GM12892 (cell line): ENCODE measurements around the gene LMCD1.
A peak's percentile ranks its signal among the peaks of the same experiment; 100 is the strongest.

ENCODE experiments used
- DNase-seq: peaks from one replicate; pipeline ENCODE4 v3.0.0; 2011; ENCODE audit not compliant: insufficient read length
- FAIRE-seq: peaks from 2 replicates; lab custom pipeline; 2011; peaks lifted over from hg19 to GRCh38; lab: Jason Lieb, UNC
- POLR2A ChIP-seq: IDR thresholded peaks from 2 replicates; pipeline ENCODE4 v1.6.1; 2011; ENCODE audit warnings: low read depth, low read length, control low read depth
- POLR2AphosphoS5 ChIP-seq: IDR thresholded peaks from 2 replicates; pipeline ENCODE4 v1.6.1; 2011; ENCODE audit warnings: low read depth, low read length, control low read depth
- TAF1 ChIP-seq: IDR thresholded peaks from 2 replicates; pipeline ENCODE4 v1.6.1; 2011; ENCODE audit warnings: low read depth, mild to moderate bottlenecking, control low read depth, low read length, borderline replicate concordance

The LMCD1 gene

DNA sequence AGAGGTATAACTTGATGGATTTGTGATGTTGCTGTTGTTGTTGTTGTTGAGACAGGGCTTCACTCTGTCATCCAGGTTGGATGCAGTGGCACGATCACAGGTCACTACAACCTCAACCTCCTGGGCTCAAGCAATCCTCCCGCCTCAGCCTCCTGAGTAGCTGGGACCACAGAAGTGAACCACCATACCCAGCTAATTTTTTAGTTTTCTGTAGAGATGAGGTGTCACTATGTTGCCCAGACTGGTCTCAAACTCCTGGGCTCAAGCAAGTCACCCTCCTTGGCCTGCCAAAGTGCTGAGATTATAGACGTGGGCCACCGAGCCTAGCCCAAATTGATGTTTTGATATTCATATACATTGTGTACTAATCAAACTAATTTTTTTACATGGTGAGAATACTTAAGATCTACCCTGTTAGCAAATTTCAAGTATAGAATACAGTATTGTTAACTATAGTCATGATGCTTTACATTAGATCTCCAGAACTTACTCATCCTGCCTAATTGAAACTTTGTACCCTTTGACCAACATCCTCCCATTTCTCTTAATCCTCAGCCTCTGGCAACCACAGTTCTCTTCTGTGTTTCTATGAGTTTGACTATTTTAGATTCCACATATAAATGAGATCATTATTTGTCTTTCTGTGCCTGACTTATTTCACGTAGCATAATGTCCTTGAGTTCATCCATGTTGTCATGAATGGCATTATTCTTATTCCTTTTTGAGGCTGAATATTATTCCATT lies 23.2 kb downstream of the LMCD1 start:
- TF ChIP-seq POLR2A, result no peak
- TF ChIP-seq TAF1, result no peak
- TF ChIP-seq POLR2AphosphoS5, result no peak
- peak; percentile 48 for FAIRE-seq
- DNase-seq, result no peak

DNA sequence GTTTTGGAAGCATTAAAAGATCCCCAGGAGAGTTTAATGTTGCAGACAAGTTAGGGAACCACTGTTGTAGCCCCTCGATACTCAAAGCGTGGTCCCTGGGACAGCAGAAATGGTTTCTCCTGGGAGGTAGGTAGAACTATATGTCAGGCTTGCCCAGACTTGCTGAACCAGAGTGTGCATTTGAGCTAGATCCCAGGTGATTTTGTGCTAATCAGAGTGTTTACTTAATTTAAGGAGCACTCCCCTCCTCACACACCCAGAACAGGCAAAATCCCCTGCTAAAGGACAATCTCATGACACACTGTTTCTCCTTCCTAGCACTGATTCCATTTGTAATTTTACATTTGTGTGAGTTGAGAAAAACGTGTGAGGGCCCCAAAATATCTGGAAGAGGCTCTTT lies 24.3 kb downstream of the LMCD1 start:
- FAIRE-seq, result no peak
- no peak for TF ChIP-seq POLR2A
- no peak for TF ChIP-seq POLR2AphosphoS5
- no peak for TF ChIP-seq TAF1
- no peak for DNase-seq

DNA sequence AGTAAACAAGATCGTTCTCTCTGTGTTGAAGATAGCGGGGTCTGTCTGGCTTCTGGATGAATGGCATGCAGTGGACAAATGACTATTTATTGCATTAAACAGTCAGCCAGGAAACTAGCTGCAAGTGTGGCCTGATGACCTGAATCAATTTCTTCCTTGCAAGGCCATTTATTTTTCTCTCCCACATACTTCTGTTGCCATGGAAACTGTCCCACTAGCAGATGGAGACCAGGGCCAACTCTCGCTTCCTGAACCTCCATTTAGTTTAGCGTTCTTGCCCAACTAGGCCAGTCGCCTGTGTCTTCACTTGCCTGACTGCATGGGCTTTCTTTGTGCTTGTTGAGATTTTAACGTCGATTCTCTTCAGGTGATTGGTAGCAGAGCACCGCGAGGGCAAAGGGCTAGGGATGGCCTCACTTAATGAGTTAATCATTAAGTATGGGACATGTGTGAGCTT lies 27.6 kb downstream of the LMCD1 start:
- no peak for DNase-seq
- TF ChIP-seq POLR2A (no peak), POLR2AphosphoS5 (no peak), TAF1 (no peak)
- FAIRE-seq, result peak; percentile 81

DNA sequence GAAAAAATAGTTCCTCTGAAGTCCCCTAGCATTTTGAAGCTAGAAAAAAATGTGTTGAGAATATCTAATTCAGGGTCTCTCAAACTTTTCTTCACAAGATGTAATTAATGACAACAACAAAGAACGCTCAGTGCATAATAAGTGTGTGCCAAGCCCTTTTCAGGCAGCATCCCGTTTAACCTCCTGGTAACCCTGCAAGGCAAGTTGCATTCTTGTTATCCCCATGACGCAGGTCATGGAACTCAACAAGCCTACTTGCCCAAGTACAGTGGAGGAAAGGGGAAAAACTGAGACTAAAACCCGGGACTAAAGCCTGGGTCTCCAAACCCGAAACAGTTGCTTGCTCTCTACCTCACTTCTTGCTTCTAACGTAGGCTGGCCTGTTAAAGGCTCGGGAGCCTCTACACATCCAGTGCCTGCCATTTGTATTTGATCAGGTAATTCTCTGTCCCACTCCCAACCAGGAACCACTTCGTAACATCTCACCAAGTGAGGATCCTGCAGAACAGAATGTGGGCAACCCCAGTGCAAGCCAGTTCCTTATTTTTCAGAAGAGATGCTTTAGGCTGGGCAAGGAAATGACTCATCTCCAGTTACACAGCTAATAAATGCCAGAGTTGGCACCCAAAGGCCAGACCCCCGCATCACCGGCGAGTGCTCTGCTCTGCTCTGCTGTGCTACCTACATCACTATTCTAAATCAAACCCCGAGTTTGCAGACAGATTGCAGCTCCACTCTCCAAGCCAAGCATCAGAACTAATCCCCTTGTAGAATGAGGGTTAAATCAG lies 28.3 kb downstream of the LMCD1 start:
- FAIRE-seq, result no peak
- DNase-seq, result no peak
- no peak for TF ChIP-seq TAF1
- TF ChIP-seq POLR2A, result no peak
- TF ChIP-seq POLR2AphosphoS5, result no peak

DNA sequence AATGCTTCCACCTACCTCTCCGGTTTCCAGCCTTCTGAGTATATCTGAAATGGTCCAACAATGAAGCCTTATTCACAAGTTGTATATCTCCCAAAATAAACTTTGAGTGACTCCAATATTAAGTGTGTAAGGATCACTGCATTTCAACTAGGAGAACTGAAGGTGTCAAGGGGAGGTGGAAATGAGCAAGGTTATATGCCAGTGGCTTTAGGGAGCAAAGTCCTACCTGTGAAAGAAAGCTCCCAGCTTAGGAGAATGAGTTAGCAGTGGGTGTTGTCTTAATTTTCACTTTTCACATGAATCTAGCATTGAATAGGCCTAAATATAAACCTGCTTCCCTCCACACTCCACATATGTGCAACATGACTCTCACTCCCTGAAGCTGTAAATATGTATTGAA lies 29.0 kb downstream of the LMCD1 start:
- TF ChIP-seq POLR2A, result no peak
- TF ChIP-seq POLR2AphosphoS5, result no peak
- no peak for TF ChIP-seq TAF1
- DNase-seq (no peak), FAIRE-seq (peak; percentile 70)

DNA sequence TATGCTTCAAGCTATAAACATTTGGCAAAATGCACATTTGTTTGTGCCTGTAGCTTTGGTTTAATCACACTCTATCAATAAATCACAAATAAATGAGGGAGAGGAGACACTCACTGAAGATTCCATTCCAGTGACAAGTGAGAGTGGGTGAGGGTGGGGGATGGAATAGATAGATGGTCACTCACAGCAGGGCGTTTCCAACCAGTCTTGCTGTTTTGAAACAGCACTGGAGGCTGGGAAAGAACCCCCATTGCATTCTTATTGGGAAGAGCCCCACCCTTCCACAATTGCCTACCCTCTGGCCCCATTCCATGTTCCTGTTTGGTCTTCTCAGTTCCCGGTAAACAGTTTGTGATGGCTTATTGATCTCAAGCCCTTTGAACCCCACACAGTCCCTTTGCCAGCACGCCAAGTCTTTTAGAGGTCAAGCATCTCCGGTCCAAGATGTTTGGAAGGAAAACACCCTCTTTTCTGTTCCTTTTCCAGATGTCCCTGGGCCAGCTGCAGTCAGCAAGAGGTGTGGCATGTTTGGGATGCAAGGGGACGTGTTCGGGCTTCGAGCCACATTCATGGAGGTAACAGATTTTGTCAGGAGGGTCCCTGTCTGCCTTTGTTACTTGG lies 30.7 kb downstream of the LMCD1 start:
- FAIRE-seq (no peak), DNase-seq (no peak)
- TF ChIP-seq TAF1, result no peak
- no peak for TF ChIP-seq POLR2A
- TF ChIP-seq POLR2AphosphoS5, result no peak

DNA sequence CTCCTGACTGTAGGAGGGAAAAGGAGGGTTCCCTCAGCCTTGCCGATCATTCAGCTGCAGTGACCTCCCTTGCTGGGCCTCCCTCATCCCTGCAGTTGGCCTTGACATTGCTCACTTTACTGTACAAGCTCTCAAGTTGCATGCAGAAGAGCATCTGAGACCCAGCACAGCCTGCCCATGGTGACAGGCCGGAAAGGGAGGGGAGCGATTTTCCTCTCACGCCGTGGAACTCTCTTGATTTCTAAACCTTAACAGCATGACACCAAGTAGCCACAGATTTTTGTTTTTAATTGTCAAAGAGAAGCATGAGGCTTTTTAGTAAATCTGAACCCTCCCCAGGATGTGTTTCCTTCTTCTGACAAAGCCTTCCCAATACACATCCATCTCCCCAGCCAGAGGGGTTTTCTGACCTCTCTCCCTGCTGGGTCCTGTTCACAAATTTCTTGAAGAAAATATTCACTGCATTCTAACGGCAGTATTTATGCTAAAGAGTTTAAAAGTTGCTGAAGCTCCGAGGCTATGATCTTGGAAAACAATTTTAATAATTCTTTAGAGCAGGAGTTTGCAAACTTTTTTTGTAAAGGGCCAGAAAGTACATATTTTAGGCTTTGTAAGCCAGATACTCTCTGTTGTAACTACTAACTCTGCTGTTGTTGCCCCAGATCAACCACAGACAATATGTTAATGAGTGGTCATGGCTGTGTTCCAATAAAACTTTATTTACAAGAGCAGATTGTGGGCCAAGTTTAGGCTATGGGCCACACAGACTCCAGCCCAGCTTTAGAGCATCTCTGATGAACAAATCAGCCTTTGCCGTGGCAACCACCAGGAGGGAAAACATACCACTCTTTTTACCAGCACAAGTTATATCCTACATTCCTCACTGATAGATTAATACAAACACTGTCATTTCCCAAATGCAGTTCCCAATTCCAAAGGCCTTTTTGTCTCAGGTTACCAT lies 34.8 kb downstream of the LMCD1 start:
- no peak for FAIRE-seq
- DNase-seq, result no peak
- TF ChIP-seq TAF1 (no peak), POLR2A (no peak), POLR2AphosphoS5 (no peak)

DNA sequence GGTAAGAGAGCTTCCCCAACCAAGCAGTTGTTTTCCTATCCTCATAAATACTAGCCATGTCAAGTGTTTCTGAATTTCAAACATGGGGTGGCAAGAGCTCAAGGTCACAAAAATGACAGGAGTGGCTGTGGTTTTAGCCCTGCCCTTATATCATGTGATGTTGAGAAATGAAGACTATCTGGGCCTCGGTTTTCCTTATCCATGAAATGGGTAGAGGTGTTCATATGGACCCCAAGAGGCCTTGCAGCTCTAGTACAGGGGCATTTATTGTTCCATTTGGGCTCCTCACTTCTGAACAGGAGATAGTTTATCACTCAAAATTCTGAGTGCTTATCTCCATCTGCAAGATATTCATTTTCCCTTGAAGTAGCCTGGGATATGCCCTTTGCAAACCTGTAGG lies 35.8 kb downstream of the LMCD1 start:
- DNase-seq (no peak), FAIRE-seq (no peak)
- TF ChIP-seq POLR2AphosphoS5 (no peak), POLR2A (no peak), TAF1 (no peak)

DNA sequence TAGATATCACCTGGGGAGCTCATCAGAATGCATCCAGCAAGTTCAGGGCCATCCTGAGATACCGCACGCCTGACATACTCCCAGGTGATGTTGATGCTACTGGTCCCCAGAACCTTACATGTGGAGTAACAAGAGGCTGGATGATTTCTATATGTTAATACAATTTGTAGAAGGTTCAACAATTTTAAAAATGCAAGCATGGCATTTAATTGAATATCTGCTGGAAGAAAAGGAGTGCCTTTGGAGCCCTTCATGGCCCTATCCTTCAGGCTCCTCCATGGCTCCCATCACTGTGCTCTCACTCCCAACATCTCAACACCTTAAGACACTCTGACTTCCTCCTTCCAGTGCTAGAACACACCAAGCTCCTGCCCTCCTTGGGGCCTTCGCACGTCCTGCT lies 36.6 kb downstream of the LMCD1 start:
- no peak for FAIRE-seq
- no peak for DNase-seq
- no peak for TF ChIP-seq TAF1

DNA sequence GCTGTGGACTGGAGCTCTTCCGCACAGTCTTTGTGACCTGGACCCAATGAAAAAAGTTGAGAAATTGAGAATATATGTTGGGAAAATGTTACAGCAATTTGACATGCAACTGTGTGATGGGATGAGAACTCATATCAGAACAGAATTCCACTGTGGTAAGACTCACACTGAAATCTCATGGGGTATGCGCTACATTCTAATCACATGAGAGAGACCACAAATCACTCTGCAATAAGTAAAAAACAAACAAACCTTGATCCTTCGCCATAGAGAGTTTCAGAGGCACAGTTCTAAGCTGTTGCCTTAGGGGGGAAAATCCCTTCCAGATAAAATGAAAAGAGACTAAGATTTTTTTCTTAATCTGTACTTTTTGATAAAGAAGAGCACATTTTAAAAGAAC lies 37.3 kb downstream of the LMCD1 start:
- FAIRE-seq (no peak), DNase-seq (no peak)
- TF ChIP-seq POLR2AphosphoS5 (no peak), POLR2A (no peak), TAF1 (no peak)

DNA sequence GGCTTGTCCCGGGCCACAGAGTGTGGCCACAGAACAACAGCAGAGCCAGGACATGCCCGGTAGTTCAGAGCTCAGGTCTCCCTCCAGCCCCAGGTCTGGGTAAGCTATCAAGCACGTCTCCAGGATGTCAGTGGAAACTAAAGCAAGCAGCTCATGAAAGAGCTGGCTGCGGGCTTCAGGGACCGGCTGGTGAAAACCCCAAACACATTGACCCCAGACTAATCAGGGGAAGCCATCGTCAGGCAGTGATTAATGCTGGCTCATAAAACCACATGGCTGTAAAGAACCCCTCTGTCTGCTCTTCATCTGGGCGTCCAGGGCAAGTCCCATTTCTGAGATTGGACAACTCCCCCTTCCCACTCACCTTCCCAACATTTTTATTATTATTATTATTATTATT lies 37.8 kb downstream of the LMCD1 start:
- no peak for TF ChIP-seq POLR2AphosphoS5
- TF ChIP-seq TAF1, result no peak
- no peak for TF ChIP-seq POLR2A
- no peak for DNase-seq
- no peak for FAIRE-seq
